GM18867 (cell line): Measurements from ENCODE around the gene DNAJB8.

Experiments
- ATAC-seq: cut with Tn5 transposase; IDR thresholded peaks from one replicate; pipeline ENCODE4 v1.9.1; 2021; ENCODE audit warnings: mild to moderate bottlenecking, moderate library complexity; ENCODE audit not compliant: unreplicated experiment

DNAJB8 gene

DNA sequence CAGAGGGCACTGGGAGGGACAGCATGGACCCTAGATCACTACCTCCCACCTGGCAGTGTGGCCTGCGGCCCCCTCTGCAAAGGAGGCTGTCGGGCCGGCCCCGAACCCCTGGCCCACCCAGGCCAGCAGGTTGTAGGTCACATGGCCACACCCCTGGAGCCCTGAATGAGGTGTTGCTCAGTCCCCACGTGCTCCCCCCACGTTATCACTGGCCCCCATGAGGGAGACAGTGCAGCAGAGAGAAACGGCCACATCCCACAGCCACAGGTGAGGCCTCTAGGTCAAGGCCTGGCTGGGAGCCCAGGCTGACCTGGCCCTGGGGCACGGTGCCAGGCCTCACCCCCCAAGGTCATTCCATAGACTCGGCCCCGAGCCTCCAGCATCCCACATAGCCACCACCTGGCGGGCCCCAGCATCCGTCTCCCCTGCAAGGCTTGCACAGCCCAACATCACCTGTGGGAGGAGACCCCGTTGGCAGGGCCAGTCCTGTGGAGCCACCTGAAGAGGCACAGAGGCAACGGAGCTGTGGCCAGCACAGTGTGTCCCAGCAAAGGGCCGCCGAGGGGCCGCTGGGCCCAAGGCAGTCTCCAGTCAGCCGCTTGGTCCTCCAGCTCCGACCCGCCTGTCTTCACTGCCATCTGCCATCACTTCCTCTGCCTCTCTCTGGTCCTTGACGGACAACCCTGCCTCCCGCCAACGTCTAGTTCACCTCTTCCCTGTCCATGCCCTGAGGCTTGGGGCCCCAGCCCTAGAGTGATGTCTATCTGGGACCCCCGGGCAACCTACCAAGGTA lies 53.1 kb downstream of the DNAJB8 start:
- ATAC-seq = no peak

DNA sequence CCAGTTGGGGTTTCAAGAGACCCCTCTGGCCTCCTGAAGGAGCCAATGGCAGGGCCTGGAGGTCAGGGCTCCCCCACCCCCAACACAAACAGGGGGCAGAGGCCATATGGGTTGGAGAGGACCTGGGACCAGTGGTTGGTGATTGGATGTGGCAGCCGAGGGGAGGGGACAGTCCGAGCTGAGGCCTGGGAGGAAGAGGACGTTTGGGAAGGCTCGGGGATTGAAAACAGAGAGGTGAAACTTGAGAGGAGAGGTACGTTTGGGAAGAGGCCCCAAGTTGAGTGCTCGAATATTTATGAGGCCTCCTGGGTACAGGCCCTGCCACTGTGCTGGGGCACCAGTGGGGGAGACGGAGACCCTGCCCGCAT lies 53.7 kb downstream of the DNAJB8 start:
- ATAC-seq = no peak
